ENCODE data around the gene TMEM63A. TPM values are rescaled to one million over a fixed set of nuclear protein-coding genes. Genes with fewer than 3 reads are reported as not detected.

The TMEM63A gene
- total RNA-seq, 4 donors from 2014 or later, result 30.1 to 57.7 (median 41.6) TPM

DNA sequence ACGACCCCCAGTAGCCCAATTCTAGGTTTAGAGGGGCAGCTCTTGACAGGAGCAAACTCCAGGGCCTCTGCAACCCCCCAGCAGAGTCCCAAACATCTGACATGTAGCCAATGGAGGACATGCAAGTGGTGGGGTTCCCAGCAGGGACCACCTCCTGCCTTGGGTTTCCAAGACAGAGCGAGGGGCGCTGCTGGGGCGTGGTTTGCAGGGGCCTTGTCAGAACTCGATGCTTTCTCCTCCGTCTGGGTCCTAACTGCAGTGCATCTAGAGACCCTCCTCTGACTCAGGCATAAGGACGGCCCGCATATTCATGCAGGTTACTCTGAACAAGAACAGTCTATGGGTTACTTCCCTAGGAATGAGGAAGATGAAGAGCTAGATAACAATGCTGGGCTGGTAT is 55.1 kb downstream of the TMEM63A start:
- no peak for DNase-seq
- H3K9me3 ChIP-seq, result no peaks in the 10 kb centered on the region
- intact Hi-C loops (cut with DNase I), result no loop called here
- H3K27ac ChIP-seq, result peak overlapping the region in 1 of 3 donors; percentile 58
- peaks cover 36 to 39% of the 10 kb centered on the region in 2 donors for H3K4me1 ChIP-seq
- no peak overlapping the region for H3K4me3 ChIP-seq (replicated peaks in 1 of 3)
- TF ChIP-seq, protein P1, sequence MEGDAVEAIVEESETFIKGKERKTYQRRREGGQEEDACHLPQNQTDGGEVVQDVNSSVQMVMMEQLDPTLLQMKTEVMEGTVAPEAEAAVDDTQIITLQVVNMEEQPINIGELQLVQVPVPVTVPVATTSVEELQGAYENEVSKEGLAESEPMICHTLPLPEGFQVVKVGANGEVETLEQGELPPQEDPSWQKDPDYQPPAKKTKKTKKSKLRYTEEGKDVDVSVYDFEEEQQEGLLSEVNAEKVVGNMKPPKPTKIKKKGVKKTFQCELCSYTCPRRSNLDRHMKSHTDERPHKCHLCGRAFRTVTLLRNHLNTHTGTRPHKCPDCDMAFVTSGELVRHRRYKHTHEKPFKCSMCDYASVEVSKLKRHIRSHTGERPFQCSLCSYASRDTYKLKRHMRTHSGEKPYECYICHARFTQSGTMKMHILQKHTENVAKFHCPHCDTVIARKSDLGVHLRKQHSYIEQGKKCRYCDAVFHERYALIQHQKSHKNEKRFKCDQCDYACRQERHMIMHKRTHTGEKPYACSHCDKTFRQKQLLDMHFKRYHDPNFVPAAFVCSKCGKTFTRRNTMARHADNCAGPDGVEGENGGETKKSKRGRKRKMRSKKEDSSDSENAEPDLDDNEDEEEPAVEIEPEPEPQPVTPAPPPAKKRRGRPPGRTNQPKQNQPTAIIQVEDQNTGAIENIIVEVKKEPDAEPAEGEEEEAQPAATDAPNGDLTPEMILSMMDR (IDR thresholded peaks at IDR 0.05), result no peak
- H3K36me3 ChIP-seq, result peaks cover 9 to 30% of the 10 kb centered on the region in 2 donors
- no peaks in the 10 kb centered on the region for H3K27me3 ChIP-seq
- WGBS, 2 donors, result 92 to 100% methylated on average over 3 to 8 of the region's 8 CpGs

DNA sequence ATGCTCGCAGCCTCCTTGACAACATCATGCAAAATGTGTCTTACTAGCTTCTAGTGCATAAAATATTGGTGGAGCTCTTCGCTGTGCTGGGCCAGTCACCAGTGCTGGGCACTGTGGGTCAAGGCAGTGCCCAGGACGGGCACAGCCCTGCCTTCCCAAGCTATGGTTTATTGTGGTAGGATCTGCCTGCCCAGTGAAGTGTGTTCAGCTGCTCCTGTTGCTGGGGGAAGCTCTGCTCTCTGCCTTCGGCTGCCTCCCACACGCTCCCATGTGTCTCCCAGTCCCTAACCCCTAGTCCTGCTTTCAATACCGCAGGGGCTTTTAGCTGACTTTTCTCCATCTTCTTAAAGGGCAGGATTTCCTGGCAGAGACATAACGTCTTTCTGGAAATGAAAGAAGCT is 56.6 kb downstream of the TMEM63A start:
- Histone ChIP-seq H3K27ac (peak overlapping the region in 2 of 3 donors; percentile 46 to 58), H3K4me3 (replicated peaks in 1 of 3) (no peak overlapping the region), H3K36me3 (peaks cover 0 to 17% of the 10 kb centered on the region in 2 donors), H3K27me3 (no peaks in the 10 kb centered on the region), H3K9me3 (no peaks in the 10 kb centered on the region), H3K4me1 (peaks cover 48 to 53% of the 10 kb centered on the region in 2 donors)
- 52 to 59% methylated on average over 7 of the region's 7 CpGs for WGBS, 2 donors
- no peak for TF ChIP-seq POLR2A (IDR thresholded peaks at IDR 0.05)
- DNase-seq, result no peak
- intact Hi-C loops (cut with DNase I), result no loop called here

DNA sequence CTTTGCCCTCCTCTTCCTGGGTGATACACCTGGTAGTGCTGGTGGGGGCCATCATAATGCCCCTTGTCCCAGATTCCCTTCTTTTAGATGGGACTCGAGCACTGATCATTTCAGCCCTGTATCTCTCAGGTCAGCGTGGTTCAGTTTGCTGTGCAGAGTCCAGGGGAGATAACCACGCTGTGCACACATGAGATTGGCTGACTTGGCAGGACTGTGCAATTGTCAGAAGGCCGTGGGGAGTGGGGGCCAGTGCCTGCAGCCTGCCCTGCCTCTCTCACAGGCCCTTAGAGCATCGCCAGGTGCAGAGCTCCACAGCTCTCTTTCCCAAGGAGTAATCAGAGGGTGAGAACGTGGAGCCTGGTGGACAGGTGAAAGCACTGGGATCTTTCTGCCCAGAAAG is 57.1 kb downstream of the TMEM63A start:
- intact Hi-C loops (cut with DNase I), result no loop called here
- peaks cover 0 to 15% of the 10 kb centered on the region in 2 donors for H3K36me3 ChIP-seq
- TF ChIP-seq, protein P1 (IDR thresholded peaks at IDR 0.05), result no peak
- no peak for TF ChIP-seq POLR2A (IDR thresholded peaks at IDR 0.05)
- H3K4me1 ChIP-seq, result peaks cover 54 to 58% of the 10 kb centered on the region in 2 donors
- DNase-seq, result no peak
- H3K27ac ChIP-seq, result peak overlapping the region in 2 of 3 donors; percentile 46 to 58
- H3K9me3 ChIP-seq, result no peaks in the 10 kb centered on the region
- H3K27me3 ChIP-seq, result no peaks in the 10 kb centered on the region
- WGBS, 2 donors, result 50 to 66% methylated on average over 6 of the region's 6 CpGs
- H3K4me3 ChIP-seq (replicated peaks in 1 of 3), result no peak overlapping the region

DNA sequence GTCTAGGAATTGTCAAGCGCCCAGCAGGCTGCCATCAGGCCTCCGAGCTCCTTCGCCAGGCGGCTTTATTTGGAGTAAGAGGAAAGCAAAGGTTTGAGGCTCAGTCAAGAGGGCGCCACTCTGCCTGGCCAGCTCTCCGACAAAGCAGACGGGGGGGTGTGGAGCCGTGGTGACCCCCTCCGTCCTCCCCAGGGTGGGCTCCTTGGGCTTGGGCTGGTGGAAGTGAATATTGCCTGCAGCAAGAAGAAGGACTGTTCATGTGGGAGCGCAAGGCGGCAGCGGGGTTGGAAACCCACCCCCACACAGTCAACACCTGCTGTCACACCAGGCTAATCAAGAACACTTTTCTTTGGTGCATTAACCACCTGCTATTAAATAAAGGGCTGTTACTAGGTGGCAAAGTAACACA is 57.6 kb downstream of the TMEM63A start:
- Histone ChIP-seq H3K36me3 (peaks cover 0 to 11% of the 10 kb centered on the region in 2 donors), H3K4me3 (replicated peaks in 1 of 3) (no peak overlapping the region), H3K9me3 (no peaks in the 10 kb centered on the region), H3K27me3 (no peaks in the 10 kb centered on the region), H3K4me1 (peaks cover 59 to 63% of the 10 kb centered on the region in 2 donors), H3K27ac (peak overlapping the region in 2 of 3 donors; percentile 3 to 58)
- intact Hi-C loops (cut with DNase I), result no loop called here
- TF ChIP-seq, protein P1 (IDR thresholded peaks at IDR 0.05), result no peak
- TF ChIP-seq POLR2A (IDR thresholded peaks at IDR 0.05), result no peak
- DNase-seq, result no peak
- WGBS, 2 donors, result 77 to 93% methylated on average over 9 to 12 of the region's 12 CpGs

DNA sequence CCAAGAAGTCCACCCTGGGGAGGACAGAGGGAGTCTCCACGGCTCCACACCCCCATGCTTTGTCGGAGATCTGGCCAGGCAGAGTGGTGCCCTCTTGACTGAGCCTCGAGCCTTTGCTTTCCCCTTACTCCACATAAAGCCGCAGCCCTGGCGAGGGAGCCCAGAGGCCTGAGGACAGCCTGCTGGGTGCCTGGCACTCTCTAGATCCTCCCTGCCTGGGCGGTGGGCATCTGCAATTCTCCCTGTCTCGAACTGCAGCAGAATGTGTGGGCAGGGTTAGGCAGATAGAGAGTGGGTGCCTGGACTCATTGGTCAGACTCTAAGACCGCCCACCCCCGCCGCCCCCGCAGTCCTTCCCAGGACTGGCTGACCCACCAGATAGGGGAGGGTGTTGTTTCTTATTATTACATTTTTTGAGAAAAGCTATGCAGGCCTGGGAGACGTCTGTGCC is 58.3 kb downstream of the TMEM63A start:
- intact Hi-C loops (cut with DNase I), result no loop called here
- no peaks in the 10 kb centered on the region for H3K9me3 ChIP-seq
- H3K4me3 ChIP-seq (replicated peaks in 1 of 3), result no peak overlapping the region
- peak overlapping the region in 2 of 3 donors; percentile 3 to 38 for H3K27ac ChIP-seq
- DNase-seq, result no peak
- TF ChIP-seq POLR2A (IDR thresholded peaks at IDR 0.05), result no peak
- TF ChIP-seq, protein P1 (IDR thresholded peaks at IDR 0.05), result no peak
- 61 to 87% methylated on average over 9 to 11 of the region's 12 CpGs for WGBS, 2 donors
- peaks cover 64 to 68% of the 10 kb centered on the region in 2 donors for H3K4me1 ChIP-seq
- H3K27me3 ChIP-seq, result no peaks in the 10 kb centered on the region
- H3K36me3 ChIP-seq, result peaks cover 0 to 4% of the 10 kb centered on the region in 2 donors
